T follicular helper cell (primary cell): ENCODE data around the gene CCRL2.
"Not testable (repeated sequence)": the region's sequence is repeated elsewhere in the genome, so short reads cannot be mapped to it uniquely, and the experiment has no call there.

Source experiments
- DNase-seq: peaks from one replicate; pipeline ENCODE4 v3.0.0-alpha.2; 2020; ENCODE audit warnings: low read depth

The CCRL2 gene

DNA sequence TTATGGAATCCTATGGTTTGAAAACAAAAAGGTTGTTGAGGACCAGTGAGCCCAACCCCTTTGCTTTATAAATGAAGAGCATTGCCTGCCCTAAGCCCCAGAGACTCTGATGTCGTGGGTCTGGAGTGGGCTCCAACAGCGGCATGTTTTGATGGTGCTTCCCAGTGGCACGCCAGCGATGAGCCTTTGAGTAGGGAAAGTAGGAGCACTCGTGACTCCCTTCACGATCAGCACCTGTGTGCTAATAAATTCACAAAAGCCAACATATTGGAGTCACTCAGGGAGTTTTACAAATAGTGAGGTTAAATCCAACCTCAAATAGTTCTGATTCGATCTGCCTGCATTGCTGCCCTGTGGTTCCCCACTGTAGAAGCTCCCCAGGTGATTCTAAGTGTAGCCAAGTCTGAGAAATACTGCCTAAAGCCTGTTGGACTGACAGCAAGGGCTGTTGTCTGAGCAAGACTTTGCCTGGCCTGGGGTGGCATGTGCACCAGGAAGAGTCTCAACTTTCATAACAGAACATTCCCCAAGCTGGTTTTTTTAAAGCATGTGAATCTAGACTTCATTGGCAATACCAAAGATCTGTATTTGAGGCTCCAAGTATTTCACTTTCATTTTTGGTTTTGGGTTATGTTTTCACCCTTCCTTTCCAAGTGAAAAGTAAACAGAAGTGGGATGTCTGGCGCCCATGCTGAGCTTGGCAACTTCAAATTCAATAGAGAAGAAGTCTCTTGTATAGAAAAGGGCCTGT, 26.4 kb upstream of the CCRL2 start:
- no peak for DNase-seq

DNA sequence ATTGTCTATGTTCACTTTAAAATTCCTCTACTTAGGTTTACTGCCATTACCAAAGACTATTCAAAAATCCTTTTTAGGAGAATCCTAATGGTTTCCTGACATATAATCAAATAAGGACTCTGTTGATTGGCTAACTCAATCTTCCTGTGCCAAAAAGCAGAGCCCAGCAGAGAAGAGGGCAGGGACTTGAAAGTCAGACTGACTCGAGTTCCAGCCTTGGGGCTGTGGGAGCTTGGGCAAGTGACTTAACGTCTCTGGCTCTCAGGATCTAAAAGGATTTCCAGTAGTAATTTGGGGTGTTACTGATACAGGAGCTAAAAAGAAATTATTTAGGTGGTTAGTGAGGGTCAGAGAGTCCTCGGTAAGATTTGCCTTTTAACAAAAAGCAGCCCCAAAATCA, 25.4 kb upstream of the CCRL2 start:
- DNase-seq, result no peak

DNA sequence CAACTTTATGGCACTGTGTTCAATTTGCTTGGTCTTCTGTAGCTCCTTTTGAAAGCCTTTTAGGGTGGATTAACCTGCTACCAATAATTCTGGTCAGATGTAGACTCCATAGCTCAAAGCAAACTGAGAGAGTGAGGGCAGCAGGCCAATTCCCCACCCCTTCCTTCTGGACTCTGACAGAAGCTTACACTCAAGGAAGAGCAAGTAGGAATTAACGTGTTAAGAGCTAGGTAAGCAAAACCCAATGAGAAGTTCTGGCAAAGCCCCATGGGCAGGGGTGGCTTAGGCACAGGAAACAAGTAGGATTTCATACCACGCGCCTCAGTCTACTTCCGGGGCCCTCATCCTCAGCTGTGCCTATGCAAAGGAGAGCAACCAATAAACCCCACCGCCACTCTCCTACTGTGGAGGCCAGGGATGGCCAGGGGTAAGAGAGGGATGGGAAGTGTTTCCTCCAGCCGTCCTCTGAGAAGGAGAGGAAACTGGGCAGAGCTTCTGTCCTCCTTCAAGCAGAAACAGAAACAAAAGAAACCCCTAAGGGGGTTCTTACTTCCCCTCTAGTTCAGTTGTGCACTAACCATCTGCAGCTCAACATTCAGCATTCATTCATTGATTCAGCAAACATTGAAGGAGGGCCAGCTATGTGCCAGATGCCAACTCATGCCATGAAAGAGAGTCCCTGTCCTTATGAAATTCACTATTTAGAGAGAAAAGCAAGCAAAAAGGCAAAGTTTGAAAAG, 23.7 kb upstream of the CCRL2 start:
- no peak for DNase-seq

DNA sequence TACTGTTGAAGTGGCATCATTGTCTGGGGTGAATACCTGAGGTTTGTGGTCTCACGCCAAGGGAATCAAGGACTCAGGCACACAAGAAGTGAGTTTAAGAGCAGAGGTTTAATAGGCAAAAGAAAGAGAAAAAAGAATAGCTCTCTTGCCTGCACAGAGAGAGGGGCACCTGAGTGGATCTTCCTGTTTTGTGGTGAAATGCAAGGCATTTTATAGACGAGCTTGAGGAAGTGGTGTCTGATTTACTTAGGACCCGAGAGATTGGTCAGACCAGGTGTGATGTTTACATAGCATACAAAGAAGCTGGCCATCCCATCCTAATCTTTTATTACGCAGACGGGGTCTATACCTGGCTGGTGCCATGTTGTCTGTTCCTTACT, 23.1 kb upstream of the CCRL2 start:
- DNase-seq, result no peak

DNA sequence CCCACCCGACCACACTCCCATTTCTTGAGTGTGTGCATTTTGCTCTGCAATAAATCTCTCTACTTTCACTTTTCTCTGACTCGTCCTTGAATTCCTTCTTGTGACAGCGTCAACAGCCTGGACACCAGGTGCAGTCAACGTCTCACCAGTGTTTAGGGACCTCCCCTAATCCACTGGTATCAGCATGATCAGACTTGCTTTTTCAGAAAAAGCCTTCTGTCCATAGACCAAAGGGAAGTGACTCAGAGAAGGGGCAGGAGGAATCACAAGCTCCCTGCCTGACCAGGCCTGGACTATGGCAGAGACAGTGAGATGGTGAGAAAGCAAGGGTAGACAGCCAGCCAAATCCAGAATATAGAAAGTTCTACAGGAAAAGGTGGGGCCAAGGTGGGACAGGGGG, 20.9 kb upstream of the CCRL2 start:
- no peak for DNase-seq

DNA sequence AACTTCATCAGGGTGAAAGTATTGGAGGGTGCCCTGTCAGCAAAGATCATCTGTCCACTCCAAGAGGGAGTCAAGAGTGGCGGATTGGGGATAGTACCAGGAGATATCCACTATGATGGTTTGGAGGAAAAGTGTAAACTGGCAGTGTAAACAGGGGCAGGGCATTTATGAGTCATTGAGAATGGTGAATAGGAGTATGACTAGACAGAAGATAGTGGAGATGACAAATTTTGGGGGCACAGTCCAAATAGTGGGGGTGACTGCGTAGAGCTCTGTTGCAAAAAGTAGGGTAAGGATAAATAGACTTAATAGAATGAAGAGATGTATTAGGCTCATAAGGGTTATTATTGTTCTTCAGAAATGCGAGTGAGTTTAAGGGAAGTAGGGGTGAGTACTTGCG, 18.2 kb upstream of the CCRL2 start:
- not testable (repeated sequence) for DNase-seq

DNA sequence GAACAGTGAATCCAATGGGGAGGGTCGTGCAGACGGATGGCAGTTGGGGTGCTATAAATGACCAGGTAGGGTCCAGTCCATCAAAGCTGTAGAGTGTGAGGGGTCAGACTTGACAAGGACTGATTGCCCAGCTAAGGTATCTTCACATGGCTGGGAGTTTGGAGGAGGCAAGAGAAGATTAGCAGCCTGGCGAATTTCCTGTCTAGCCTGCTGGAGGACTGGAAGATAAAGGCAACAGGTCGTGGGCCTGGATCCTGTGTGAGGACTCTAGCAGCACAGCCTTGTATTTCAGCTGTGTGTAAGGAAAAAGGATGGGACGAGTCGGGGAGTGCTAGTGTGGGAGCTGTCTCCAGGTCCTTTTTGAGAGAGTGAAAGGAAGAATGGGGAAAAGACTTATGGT, 17.8 kb upstream of the CCRL2 start:
- no peak for DNase-seq

DNA sequence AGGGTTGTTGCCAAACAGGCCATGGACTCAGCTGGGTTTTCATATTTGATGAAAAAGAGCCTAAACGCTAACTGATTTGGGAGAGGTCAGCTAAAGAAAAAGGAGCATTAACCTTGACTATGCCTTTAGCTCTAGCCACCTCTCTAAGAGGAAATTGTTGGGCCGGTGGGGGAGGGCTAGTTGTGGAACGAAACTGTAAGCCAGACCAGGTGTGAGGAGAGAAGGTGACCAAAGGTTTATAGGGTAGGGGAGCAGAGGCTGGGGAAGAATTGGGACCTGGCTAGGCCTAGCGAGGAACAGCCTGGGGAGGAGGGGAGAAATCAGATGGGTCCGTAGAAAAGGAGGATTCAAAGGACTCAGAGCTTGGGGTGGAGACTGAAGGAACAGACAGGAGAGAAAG, 15.5 kb upstream of the CCRL2 start:
- not testable (repeated sequence) for DNase-seq

DNA sequence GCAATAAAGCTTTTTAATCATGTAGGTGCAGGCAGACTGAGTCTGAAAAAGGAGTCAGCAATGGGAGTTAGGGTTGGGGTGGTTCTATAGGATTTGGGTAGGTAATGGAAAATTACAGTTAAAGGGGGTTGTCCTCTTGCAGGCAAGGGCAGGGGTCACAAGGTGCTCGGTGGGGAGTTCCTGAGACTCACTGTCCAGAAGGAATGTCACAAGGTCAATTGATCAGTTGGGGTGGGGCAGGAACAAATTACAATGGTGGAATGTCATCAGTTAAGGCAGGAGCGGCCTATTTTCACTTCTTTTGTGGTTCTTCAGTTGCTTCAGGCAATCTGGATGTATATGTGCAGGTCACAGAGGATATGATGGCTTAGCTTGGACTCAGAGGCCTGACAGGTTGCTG, 14.0 kb upstream of the CCRL2 start:
- no peak for DNase-seq

DNA sequence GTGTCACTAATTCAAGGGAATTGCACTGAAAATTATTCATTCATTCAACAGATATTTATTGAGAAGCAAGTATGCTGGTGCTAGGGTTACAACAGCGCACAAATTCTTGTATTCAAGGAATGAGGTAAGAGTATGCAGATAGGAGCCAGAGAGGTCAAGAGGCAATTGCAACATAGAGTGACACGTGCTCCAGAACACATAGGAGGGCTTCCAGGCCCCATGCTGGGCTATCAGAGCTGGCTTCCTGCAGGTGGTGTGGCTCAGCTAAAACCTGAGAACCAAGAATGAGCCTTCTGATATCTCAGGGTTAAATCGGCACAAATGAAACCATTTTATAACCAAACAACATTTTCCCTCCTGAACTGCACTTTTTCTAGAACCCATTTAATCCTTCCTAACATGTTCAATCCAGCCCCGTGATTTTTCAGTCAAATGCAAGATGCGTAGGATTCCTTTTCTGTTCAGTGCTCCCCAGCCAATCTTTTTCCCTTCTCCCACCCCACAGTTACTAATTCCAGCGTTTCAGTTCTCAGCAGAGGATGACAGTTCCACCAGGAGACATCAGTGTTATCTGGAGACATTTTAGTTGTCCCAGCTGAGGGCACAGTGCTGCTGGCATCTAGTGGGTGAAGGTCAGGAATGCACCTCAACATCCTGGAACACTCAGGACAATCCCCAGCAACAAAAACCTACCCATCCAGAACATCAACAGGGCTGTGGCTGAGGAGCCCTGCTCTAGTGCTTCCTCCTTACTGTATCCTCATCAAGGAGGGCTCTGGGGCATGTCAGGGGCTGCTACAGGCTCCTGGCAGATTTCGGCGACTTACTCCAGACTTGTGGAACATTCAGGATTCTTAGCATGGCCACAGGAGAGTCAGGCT, 13.3 kb upstream of the CCRL2 start:
- DNase-seq, result no peak

DNA sequence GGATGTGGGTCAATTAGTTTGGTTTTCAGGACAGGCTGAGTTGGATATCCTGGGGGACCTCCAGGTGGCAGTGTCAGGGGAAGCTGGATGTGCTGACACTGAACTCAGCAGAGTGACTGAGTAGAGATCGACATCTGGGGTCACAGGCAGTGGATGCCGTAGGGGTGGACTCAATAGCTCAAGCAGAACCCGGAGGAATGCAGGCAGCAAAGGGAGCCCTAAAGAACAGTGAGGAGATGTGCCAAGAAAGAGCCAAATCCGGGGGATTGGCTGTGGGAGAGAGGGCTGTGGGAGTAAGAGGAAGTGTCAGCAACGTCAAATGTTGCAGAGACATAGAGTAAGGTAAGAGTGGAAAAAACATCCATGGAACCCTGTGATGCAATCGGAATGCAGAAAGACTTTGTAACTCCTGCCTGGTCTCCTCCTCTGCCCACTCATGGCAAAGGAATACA, 11.8 kb upstream of the CCRL2 start:
- no peak for DNase-seq

DNA sequence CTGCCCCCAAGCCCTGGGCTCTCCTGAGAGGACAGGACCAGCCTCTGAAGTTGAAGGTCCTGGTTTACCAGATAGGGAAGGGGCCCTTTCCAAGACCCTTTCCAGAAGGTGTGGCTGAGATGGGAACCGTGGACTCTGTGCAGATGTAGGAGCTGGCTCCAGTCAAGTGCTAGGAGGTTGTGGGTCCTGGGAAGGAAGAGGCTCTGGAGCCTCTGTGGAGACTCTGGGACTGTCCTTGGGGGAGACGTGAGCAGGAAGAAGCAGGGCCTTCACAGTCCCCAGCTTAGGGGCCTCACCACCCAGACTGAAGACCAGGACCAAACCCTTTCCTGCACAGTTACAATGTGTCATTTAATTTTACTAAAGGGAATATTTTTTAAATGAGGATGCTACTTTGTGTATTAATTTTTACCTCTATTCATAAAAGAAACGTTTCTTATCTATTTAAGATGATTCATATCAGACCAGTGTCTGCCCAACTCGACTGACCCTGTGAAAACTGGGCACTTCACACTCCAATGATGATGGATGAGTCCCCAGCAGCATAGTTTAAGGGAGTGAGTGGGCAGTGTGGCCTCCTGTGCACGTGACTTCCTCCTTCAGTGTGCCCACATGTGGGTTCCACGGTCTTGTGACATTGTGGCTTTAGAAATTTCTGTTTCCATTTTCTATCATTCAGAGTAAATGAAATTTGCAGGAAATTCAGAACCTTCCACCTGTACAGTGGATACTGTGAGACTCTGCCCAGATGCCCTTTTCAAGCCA, 11.1 kb upstream of the CCRL2 start:
- no peak for DNase-seq

DNA sequence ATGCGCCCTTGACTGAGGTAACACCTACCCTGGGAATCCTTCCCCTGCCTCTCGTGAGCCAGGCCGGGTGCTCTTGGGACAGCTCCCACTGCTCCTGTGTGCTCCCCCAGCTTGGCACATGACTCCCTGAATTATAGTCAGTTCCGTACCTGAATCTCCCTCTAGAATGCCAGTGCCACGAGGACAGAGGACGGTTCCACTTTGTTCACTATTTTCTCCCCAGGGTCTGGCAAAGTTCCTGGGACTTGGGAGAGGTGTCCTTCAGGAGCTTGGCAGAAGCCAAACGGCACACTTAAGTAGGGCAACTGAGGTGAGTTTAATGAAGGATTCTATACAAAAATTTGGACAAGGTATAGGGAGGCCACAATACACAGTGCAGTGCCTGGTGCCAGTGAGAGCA, 9.9 kb upstream of the CCRL2 start:
- no peak for DNase-seq

DNA sequence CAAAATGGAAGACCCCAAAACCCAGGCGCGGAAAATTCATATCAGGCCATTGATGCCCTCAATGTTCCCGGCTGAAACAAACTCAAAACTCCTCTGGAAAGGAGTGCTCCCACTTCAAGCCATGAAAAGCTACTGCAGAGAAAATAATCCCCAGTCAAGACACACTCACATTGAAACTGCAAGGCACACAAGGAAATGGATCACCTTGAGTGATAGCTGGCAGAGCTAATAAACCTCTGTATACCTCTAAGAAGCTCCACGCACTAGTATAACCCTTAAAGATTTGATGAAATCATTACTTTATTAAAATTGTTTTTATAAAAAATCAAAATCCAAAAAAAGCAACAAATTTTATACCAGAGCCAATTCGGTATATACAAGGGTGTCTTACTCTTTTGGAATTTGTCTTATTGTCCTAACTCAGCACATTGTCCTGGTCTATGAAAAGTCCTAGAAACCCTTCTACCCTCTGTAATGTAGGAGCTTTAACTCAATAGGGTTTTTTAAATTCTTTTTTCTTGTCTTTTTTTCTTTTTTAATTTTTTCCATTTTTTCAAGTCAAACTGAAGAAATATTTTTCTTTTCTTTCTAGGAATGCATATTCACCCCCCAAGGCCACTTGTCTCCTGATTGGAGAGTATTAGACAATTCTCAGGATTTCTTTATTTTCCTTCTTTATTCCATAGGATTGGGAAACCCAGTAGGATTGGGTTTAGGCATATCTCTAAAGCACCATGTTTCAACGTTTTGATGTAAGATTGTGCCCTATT, 8.7 kb upstream of the CCRL2 start:
- DNase-seq, result no peak

DNA sequence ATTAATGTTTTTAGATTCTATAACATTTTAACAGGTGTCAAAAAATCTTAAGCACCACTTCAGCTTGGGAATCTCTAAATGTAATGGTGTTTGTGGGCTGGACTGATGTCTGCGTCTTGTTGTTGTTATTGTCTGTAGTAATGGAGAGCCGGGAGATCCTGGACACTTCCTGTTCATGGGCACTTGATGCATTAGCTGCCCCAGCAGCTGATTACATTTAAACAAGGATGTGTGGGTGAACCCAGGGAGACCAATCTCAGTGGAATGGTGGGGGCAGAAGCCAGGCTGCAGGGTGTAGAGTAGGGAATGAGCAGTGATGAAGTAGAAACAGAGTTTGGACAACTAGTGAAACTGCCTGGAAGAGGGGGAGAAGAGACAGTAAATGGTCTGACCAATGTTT, 8.0 kb upstream of the CCRL2 start:
- no peak for DNase-seq

DNA sequence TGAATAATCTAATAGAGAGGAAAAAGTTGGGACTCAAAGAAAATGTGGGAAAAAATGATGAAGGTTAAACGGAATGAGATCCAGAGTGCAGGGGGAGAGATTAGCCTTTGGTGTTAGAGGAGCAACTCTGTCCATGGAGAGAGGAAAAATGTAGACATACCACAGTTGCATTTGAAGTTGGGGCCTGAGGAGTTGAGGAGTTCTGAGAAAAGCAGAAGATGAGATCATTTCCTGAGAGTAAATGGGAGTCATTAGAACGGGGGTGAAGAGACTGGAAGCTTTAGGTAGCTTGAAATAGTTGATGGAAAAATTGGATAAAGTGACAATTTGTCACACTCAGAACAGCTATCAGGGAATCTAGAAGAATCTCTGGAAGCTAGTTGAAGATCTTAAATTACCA, 7.5 kb upstream of the CCRL2 start:
- DNase-seq, result no peak

DNA sequence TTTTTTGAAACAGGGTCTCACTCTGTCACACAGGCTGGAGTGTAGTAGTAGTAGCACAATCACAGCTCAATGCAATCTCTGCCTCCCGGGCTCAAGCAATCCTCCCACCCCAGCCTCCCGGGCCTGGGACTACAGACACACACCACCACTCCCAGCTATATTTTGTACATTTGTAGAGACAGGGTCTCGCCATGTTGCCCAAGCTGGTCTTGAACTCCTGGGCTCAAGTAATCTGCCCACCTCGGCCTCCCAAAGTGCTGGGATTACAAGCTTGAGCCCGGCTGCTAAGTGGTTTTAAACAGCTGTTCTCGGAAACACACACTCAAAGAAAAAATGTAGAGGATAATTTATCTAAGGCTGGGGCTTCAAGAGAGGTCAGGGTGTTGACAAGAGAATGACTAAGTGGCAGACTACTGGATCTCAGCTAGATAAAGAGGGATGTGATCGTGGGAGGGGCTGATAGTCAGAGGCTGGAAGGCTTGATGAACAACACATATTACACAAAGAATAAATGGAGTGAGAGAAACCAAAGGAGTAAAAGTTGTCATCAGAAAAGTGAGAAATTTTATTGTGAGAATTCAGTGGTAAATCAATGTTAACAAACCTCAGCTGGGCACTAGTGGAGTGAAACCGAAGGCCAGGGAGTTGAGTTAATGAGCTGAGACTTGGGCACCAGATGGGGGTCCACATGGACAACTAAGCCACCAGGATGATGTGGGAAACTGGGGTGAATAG, 6.9 kb upstream of the CCRL2 start:
- no peak for DNase-seq

DNA sequence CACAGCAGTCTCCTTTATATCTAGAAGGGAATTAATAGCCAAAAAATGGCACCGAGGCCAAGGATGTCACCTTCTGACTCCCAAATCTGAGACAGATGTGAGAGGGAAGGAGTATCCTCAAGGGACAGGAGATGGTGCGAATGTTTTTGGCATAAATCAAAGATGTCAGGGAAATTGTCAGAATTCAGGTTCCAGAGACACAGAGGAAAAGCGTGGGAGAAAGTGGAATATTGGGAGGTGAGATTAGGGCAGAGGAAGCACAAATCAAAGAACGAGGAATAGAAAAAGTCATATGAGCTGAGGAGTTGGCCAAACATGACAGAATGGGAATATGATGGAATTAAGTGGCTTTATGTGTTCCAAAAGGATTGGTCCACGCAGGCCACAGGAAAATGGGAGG, 6.2 kb upstream of the CCRL2 start:
- DNase-seq, result no peak

DNA sequence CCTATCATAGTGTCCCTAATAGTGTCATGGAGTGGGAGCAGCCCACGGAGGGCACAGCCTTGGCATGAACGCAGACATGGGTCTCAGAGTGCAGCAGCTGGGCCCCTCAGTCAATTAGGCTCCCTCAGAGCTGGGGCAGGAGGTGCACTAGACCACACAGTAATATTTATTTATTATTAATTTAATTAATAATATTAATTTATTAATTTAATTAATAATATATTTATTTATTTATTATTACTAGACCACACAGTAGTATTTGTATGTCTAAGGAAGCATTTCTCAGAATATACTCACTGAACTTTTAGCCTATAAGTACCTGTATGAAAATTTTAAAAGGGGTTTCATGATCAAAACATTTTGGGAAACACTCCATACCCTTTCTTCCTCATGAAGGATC, 5.5 kb upstream of the CCRL2 start:
- no peak for DNase-seq

DNA sequence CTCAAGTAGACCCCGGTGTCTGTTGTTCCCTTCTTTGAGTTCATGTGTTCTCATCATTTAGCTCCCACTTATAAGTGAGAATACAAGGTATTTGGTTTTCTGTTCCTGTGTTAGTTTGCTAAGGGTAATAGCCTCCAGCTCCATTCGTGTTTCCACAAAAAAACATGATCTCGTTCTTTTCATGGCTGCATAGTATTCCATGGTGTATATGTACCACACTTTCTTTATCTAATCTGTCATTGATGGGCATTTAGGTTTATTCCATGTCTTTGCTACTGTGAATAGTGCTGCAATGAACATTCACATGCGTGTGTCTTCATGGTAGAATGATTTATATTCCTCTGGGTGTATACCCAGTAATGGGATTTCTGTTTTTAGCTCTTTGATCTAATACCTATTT, 4.2 kb upstream of the CCRL2 start:
- DNase-seq, result not testable (repeated sequence)
